Peyer's patch (tissue), 4 donors: Measurements from ENCODE around the gene EP400. TPM values are rescaled to one million over a fixed set of nuclear protein-coding genes. Genes with fewer than 3 reads are reported as not detected.
A peak's percentile ranks its signal among the peaks of the same experiment; 100 is the strongest.

Experiments
- DNase-seq, 3 donors: peaks; one replicate each; pipeline ENCODE4 v3.0.0-alpha.2; 2017 to 2019
- H3K27ac ChIP-seq, 4 donors: fragments of 200-600 bp; sonication (generic); one replicate each; pipeline ENCODE4 v1.5.1; 2016 to 2019
- H3K27me3 ChIP-seq, 2 donors: fragments of 200-600 bp; sonication (generic); one replicate each; pipeline ENCODE4 v1.5.1; 2019
- H3K36me3 ChIP-seq, 3 donors: fragments of 200-600 bp; sonication (generic); one replicate each; pipeline ENCODE4 v1.5.1; 2016 to 2019
- H3K4me1 ChIP-seq, 4 donors: fragments of 200-600 bp; sonication (generic); one replicate each; pipeline ENCODE4 v1.5.1; 2016 to 2019
- H3K4me3 ChIP-seq, 4 donors: fragments of 200-600 bp; sonication (generic); 1 replicate in 3 of 4; 2 replicates in 1 of 4; pipeline ENCODE4 v1.5.1; 2016 to 2019; ENCODE audit warnings: mild to moderate bottlenecking in 1 of 4
- H3K9me3 ChIP-seq, 4 donors: fragments of 200-600 bp; sonication (generic); one replicate each; pipeline ENCODE4 v1.5.1; 2016 to 2019; ENCODE audit warnings: mild to moderate bottlenecking in 1 of 4
- CTCF ChIP-seq, 6 experiments: fragments of 450-650 bp in 4 of 6; fragments of 200-600 bp in 2 of 6; sonication (generic) in 1 of 6; IDR thresholded peaks; one replicate each; pipeline ENCODE4 v1.5.1; 2017 to 2019; ENCODE audit warnings: antibody characterized with exemption in 6 of 6, mild to moderate bottlenecking in 3 of 6, moderate library complexity in 1 of 6
- POLR2A ChIP-seq, 2 donors: fragments of 450-650 bp; IDR thresholded peaks; one replicate each; pipeline ENCODE4 v1.5.1; 2017; ENCODE audit warnings: antibody characterized with exemption in 2 of 2, mild to moderate bottlenecking in 2 of 2, moderate library complexity in 2 of 2
- total RNA-seq, 4 donors: library from RNA; depleted of rRNA; stranded (reverse); fragments of >200 nt; gene quantifications; one replicate each; pipeline ENCODE4 v1.1.0, GENCODE V29; 2016

Gene EP400
- total RNA-seq, 4 donors from 2014 or later = 22.1 to 60.2 (median 49.2) TPM

- DNase-seq = no peak
Observed at GRCh38 chr12:132062481-132062880, 112.7 kb downstream of the EP400 start.

GRCh38 chr12:132063491-132063890 is 113.7 kb downstream of the EP400 start:
- TF ChIP-seq CTCF (IDR thresholded peaks at IDR 0.05) (no peak), POLR2A (IDR thresholded peaks at IDR 0.05) (no peak)
- no peak for DNase-seq
- no peaks in the 10 kb centered on the region for H3K27me3 ChIP-seq
- no peaks in the 10 kb centered on the region for H3K9me3 ChIP-seq
- H3K4me3 ChIP-seq = no peak overlapping the region
- H3K4me1 ChIP-seq = peaks cover 0 to 8% (median 3%) of the 10 kb centered on the region in 4 donors
- peaks cover 0 to 83% (median 0%) of the 10 kb centered on the region in 3 donors for H3K36me3 ChIP-seq
- H3K27ac ChIP-seq = peak overlapping the region in 1 of 4 donors; percentile 52

More at GRCh38 chr12:132062481-132062880, 112.7 kb downstream of the EP400 start:
- peaks cover 0 to 81% (median 0%) of the 10 kb centered on the region in 3 donors for H3K36me3 ChIP-seq
- no peaks in the 10 kb centered on the region for H3K9me3 ChIP-seq
- no peak overlapping the region for H3K4me3 ChIP-seq
- TF ChIP-seq CTCF (IDR thresholded peaks at IDR 0.05) = no peak
- no peak for TF ChIP-seq POLR2A (IDR thresholded peaks at IDR 0.05)
- no peaks in the 10 kb centered on the region for H3K27me3 ChIP-seq
- H3K27ac ChIP-seq = no peak overlapping the region
- H3K4me1 ChIP-seq = peaks cover 0 to 8% (median 3%) of the 10 kb centered on the region in 4 donors

- peaks cover 0 to 84% (median 0%) of the 10 kb centered on the region in 3 donors for H3K36me3 ChIP-seq
- no peak for DNase-seq
- peaks cover 0 to 8% (median 3%) of the 10 kb centered on the region in 4 donors for H3K4me1 ChIP-seq
- TF ChIP-seq CTCF (IDR thresholded peaks at IDR 0.05) = no peak
- TF ChIP-seq POLR2A (IDR thresholded peaks at IDR 0.05) = no peak
- peak overlapping the region in 1 of 4 donors; percentile 15 for H3K4me3 ChIP-seq
- no peaks in the 10 kb centered on the region for H3K9me3 ChIP-seq
- H3K27me3 ChIP-seq = no peaks in the 10 kb centered on the region
- H3K27ac ChIP-seq = peak overlapping the region in 1 of 4 donors; percentile 38
Observed at GRCh38 chr12:132064631-132065030, 114.9 kb downstream of the EP400 start.

GRCh38 chr12:132065203-132065602 is 115.5 kb downstream of the EP400 start:
- Histone ChIP-seq H3K27ac (peak overlapping the region in 1 of 4 donors; percentile 38), H3K36me3 (peaks cover 0 to 90% (median 0%) of the 10 kb centered on the region in 3 donors)

GRCh38 chr12:132065609-132066344 is 116.0 kb downstream of the EP400 start:
- no peaks in the 10 kb centered on the region for H3K9me3 ChIP-seq
- no peak overlapping the region for H3K27ac ChIP-seq
- peaks cover 0 to 92% (median 0%) of the 10 kb centered on the region in 3 donors for H3K36me3 ChIP-seq
- TF ChIP-seq CTCF (IDR thresholded peaks at IDR 0.05) (no peak), POLR2A (IDR thresholded peaks at IDR 0.05) (no peak)
- no peak overlapping the region for H3K4me3 ChIP-seq
- no peak for DNase-seq
- H3K4me1 ChIP-seq = peaks cover 0 to 13% (median 5%) of the 10 kb centered on the region in 4 donors
- H3K27me3 ChIP-seq = no peaks in the 10 kb centered on the region

More at GRCh38 chr12:132065203-132065602, 115.5 kb downstream of the EP400 start:
- TF ChIP-seq POLR2A (IDR thresholded peaks at IDR 0.05) = no peak
- no peak for TF ChIP-seq CTCF (IDR thresholded peaks at IDR 0.05)
- H3K4me1 ChIP-seq = peaks cover 0 to 8% (median 4%) of the 10 kb centered on the region in 4 donors
- DNase-seq = no peak
- no peaks in the 10 kb centered on the region for H3K9me3 ChIP-seq
- no peak overlapping the region for H3K4me3 ChIP-seq
- H3K27me3 ChIP-seq = no peaks in the 10 kb centered on the region
